Mesangial cell (primary cell): ENCODE measurements around the gene GFRA3. TPM values are rescaled to one million over a fixed set of nuclear protein-coding genes. Genes with fewer than 3 reads are reported as not detected.

Experiments
- total RNA-seq: library from RNA; depleted of rRNA; stranded (reverse); fragments of >200 nt; gene quantifications from 2 replicates; pipeline ENCODE4 v1.2.3, GENCODE V29; 2015

Gene GFRA3, protein sequence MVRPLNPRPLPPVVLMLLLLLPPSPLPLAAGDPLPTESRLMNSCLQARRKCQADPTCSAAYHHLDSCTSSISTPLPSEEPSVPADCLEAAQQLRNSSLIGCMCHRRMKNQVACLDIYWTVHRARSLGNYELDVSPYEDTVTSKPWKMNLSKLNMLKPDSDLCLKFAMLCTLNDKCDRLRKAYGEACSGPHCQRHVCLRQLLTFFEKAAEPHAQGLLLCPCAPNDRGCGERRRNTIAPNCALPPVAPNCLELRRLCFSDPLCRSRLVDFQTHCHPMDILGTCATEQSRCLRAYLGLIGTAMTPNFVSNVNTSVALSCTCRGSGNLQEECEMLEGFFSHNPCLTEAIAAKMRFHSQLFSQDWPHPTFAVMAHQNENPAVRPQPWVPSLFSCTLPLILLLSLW
- under 0.01 TPM in 1 of 2 replicates, not detected in the other for total RNA-seq

DNA sequence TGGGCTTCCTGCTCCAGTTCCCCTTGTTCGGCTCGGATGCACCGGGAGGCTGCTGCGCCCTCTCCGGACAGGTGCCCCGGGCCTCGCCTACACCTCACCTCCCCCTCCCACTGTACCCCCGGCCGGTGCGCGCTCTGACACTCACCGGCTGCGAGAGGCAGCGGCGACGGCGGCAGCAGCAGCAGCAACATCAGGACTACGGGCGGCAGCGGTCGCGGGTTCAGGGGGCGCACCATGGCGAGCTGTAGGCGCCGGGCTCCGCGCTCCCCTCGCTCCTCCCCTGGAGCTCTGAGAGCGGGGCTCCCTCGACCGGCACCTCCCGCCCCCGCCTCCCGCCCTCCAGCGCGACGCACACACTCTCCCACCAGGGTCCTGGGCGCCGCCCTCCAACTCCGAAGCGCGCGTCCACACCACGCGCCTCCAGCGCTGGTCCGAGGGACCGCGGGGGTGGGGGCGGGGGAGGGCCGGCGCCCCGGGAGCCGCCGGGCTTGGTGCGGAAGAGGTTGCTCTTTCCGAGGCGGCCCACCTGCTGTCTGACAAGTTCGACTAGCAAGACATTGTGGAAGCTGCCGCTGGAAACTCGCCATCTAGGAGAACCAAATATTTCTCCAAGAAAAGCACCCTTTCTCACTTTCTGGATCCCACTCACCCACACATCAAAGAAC is at the start of gene GFRA3:
TSS of gene GFRA3 (minus strand) at position 433 of the 665 bp plus-strand sequence. CDS start at position 236, 197 bp downstream.

DNA sequence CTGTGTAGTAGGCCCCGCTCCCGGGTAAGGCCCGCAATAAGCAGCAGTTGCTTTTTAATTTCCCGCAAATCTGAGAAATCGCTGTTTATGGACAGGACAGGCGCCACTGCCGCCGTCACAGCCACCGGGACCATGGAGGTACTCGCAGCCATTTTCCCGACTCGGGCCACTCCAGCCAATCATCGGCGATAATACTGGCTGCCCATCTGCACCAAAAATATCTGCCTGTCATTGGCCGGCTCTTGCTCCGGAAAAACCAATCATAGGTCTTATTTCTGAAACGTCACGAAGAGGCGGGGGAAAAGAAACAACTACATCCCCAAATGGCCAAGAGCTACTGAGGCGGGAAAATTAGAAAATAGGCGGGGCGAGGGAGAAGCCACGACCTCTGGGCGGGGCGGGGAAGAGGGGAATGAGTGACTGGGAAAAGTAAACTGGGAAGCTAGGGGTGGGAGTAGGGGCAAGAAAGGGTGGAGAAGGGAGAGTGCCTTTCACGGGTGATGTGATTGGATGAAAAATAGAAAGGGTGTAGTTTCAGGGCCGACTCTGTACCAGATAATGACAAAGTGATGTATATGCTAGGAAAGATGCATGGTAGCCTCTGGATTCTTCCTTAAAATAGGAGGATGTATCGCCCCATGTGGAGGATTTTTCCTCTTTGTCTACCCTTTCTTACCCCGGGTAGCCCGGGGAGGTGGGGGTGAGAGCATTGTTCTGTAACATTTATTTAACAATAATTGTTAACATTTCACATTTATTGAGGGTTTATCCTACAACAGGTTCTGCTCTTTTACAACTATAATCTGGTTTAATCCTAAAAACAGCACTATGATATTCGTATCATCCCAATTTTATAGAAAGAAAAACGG is 61.0 kb downstream of the GFRA3 start, which contains the start of gene CDC23:
TSS of gene CDC23 (minus strand) at position 163 of the 869 bp plus-strand sequence. CDS start at position 152, 11 bp downstream.

Other genes starting within 250 kb of the GFRA3 start
- 4.7 and 5.5 TPM in 2 replicates for gene FAM13B, start 241.5 kb downstream of the GFRA3 start, total RNA-seq
- not detected in 2 replicates for gene WNT8A, start 190.6 kb downstream of the GFRA3 start, total RNA-seq
- 1.5 and 2.3 TPM in 2 replicates for gene NME5, start 135.2 kb downstream of the GFRA3 start, total RNA-seq
- 20.3 and 26.2 TPM in 2 replicates for gene BRD8, start 96.0 kb downstream of the GFRA3 start, total RNA-seq
- 4.8 and 102 TPM in 2 replicates for gene KIF20A, start 95.5 kb downstream of the GFRA3 start, total RNA-seq
- gene CDC23, start 61.3 kb downstream of the GFRA3 start, total RNA-seq = 16.1 and 21.2 TPM in 2 replicates
- gene CDC25C, start 57.2 kb upstream of the GFRA3 start, total RNA-seq = 1.3 and 20.2 TPM in 2 replicates
- gene FAM53C, start 63.6 kb upstream of the GFRA3 start, total RNA-seq = 24.3 and 33.0 TPM in 2 replicates
- gene KDM3B, start 78.1 kb upstream of the GFRA3 start, total RNA-seq = 30.8 and 39.2 TPM in 2 replicates
- 11.7 and 28.8 TPM in 2 replicates for gene REEP2, start 164.4 kb upstream of the GFRA3 start, total RNA-seq
- 8.5 and 11.7 TPM in 2 replicates for gene EGR1, start 190.9 kb upstream of the GFRA3 start, total RNA-seq